NCI-H1092 (cell line): Measurements from ENCODE around the gene KRT4.
"Not testable (repeated sequence)": the region's sequence is repeated elsewhere in the genome, so short reads cannot be mapped to it uniquely, and the experiment has no call there.

ENCODE experiments used
- DNase-seq: peaks from one replicate; lab custom pipeline; 2025; lab: John Stamatoyannopoulos, UW

The KRT4 gene

DNA sequence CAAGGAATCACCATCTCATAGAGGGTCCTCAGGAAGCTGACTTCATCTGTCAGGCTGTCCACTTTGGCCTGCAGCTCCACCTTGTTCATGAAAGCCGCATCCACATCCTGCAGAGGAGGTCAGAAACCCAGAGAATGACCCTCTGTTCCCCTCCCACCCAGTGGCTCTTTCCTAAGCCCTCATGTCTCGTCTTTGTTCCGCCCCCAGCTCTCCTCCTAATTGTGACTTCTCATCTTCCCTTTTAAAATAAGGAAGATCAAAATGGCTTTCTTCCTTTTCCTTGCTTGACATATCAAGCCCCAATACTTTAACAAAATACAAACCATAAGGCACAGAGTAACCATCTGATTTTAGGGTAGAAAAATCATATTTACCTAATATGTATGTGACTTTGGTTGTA is 41.1 kb downstream of the KRT4 start:
- no peak for DNase-seq

DNA sequence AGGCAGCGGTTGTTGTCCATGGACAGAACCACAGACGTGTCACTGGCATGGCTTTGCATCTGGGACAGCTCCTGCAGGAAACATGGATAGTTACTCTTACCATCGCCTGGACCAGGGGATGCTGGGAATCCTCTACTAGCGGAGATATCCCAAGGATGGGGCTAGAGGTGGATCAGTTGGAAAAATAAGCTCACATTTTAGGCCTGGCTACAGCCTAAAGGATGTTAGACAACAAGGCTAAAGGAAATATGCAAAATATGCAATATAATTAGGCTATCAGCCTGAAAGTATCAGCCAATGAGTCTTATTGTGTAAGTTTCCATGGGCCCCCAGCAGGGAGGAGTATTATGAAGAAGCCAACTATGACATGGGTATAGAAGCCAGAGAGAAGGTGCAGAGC is 41.7 kb downstream of the KRT4 start:
- no peak for DNase-seq

DNA sequence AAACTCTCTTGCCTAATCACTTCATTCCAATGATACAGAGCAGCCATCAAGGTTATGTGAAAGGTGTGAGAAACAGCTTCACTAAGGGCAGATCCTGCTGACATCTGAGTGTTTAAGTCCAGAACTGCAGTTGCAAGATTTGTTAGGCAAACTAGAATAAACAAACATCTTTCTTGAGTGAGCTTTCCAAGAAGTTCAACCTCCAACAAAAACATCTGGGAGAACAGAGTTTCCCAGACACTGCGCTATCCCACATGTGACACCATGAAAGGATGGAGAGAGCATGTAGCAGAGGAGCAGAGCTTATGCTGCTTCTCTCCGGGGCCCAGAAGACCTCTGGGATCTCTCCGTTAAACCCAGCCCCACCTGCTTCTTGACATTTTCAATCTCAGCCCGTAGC is 42.4 kb downstream of the KRT4 start:
- DNase-seq: no peak

DNA sequence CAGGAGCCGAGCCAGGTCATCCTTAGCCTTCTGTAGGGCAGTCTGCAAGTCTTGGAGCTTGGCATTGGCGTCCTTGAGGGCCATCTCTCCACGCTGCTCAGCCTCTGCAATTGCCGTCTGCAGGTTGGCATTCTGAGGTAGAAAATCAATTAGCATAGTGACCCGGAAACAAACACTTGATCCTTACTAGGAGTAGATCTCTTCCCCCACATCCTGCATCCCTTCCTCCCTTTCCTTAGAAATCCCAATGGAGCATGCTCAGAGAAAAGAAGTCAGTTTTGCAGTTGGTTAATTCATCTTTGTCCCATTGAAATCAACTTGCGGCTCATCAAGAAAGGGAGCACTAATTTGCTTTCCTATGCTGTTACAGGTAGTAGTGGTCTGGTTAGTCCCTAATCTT is 42.8 kb downstream of the KRT4 start:
- no peak for DNase-seq

- no peak for DNase-seq
Observed at GRCh38 chr12:52769946-52770345, 44.0 kb downstream of the KRT4 start.

- no peak for DNase-seq
Observed at GRCh38 chr12:52769354-52769753, 44.6 kb downstream of the KRT4 start.

DNA sequence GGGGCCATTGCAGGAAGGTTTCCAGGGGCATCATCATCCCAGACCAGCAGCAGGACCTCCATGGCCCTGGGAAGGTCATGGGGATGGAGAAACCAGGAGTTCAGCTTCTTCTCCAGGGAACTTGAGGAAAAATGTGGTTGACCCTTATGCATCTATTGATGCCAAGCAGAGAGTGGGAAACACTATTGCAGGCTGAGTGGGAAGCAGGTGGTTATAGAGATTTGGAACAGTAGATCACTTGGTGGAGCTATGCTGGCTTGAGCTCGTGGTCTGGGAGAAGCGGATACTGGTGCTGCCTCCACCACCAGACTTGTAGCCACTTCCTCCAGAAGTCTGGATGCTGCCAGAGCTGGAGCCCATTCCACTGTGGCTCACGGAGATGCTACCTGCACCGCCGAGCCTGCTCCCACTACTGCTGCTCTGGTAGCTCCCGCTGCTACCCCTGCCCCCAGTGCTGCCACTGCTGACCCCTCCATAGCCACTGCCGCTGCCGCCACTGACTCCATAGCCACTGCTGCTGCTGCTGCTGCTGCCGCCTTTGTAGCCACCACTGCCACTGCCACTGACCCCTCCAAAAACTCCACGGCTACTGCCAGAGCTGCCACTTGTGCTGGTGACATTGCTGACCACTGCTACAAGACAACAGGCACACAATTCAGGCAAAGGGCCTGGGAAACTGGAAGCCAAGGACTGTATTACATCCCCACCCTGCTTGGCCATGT is 45.3 kb downstream of the KRT4 start:
- DNase-seq: no peak

- no peak for DNase-seq
Observed at GRCh38 chr12:52767427-52767826, 46.5 kb downstream of the KRT4 start.

DNA sequence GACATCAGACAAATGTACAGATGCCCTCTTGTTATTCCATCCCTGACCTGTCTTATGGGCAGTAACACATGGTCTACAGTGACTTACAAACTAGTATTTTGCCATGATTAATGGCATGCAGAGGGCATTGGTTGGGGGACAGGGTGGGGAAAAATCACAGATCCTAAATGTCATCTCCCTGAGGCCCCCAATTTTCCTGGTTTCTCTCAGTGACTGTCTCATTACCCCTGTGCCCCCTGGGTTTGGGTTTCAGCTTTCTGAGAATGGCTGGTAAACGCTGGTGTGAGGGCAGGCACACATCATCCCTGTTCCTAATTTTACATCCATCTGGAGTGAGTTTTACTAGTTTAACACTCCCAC is 46.9 kb downstream of the KRT4 start:
- no peak for DNase-seq

DNA sequence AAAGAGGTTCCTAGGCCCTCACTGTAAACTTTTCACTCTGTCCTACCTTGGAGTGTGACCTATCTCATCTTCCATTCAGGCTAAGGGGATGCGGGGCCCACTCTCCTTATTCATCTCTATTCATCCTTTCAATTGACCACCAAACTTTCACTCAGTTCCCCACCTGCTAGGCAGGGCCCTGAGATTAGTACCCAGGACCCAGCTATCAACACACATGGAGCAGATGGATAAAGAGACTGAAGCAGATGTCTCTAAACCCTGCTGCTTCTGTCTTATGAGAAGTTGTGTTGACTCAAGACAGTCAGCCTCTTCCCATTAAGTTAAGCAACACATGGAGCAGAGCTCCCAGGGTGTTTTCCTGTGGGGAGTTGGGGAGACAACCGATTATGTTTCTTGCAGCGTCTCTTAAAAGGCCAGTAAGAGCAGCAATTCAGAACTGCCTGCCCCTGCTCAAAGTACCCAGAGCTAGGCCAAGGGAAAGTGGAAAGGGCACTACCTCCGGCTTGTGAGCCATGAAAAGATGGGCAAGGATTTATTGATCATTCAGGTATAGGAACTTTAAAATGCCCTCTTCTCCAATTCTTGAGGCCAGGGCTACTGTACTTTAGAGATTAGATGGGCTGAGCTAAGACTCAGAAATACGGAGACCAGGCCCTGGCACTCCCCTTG is 47.4 kb downstream of the KRT4 start:
- no peak for DNase-seq

DNA sequence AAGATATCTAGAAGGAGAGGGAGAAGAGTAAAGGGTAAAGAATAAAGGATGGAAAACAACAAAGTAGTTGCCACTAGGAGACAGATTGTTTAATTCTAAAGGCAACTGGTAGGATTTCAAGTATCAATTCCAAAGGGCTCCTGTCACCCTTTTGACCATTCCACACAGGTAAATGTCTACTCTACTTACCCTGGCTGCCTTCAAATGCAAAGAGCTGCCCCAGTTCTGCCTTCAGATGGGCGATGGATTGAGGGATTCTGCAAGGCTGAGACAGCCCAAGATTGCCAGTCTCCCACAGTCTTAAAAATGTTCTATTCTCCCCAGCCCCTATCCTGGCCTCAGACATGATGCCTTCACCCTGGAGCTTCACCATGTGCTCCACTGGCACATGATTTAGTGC is 48.2 kb downstream of the KRT4 start:
- DNase-seq: no peak

- DNase-seq: no peak
Observed at GRCh38 chr12:52763991-52764390, 49.9 kb downstream of the KRT4 start.

DNA sequence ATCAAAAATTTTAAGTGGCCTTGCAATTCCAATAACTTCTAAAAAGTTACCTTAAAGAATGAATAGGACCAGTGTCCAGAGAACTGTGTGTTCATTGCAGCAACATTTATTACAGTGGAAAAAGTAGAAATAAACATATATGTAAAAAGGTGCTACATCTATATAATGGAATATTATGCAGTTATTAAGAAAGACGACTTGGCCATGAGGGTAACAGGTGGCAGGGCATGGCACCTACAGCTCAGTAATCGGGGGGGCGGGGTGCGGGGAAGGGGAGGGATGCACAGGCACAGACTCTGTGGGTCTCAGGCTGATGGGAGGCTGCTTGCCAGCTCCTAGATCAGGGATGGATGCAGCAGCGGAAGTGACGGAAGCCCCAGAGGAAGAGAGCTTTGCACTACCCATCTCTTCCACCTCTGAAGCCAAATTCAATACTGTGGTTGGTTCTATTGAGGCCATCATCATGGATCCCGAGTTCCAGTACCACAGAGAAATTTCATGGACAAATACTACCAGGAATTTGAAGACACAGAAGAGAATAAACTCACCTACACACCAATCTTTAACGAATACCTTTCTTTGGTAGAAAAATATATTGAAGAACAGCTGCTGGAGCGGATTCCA is 50.8 kb downstream of the KRT4 start:
- no peak for DNase-seq

- no peak for DNase-seq
Observed at GRCh38 chr12:52761802-52762201, 52.1 kb downstream of the KRT4 start.

- not testable (repeated sequence) for DNase-seq
Observed at GRCh38 chr12:52761218-52761617, 52.7 kb downstream of the KRT4 start.

GRCh38 chr12:52760623-52761022 is 53.3 kb downstream of the KRT4 start:
- no peak for DNase-seq

DNA sequence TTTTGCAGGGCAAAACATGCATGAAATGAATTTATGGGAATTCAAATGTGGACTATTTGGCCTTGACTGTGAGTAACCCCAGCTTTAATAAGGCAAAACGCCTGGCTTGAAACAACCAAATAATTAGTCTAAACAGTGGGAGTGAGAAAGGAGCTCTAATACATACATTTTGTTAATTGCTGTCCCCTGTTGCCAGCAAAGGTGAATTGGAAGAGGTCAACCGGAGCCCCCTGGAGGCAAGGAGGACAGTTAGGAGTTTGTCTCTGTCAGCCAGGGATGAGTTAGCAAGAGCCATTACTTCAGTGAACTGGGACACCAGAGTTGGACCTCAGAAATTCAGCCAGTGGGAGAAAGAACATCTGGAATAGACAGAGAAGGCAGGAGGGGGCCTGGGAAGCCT is 54.2 kb downstream of the KRT4 start:
- no peak for DNase-seq

DNA sequence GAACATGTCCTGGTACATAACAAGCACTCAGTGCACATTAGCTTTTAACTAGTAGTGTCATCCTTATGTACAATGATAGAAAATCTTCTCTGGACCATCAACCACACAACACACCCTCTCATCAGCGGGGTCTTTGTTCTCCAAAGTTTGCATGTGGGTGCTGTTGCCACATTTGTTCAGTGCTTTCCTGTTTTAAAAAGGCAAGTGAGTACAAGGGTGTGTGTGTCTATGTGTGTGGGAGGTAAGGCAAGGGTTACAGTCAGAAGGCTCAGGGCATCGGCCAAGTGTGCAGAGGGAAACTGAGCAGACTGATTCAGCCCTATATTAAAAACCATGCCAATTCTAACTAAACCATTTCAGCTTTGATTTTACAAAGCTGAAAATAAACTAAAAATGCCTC is 54.7 kb downstream of the KRT4 start:
- DNase-seq: no peak

- no peak for DNase-seq
Observed at GRCh38 chr12:52757449-52758176, 56.3 kb downstream of the KRT4 start.
